ENCODE results near the gene TUBD1. TPM values are rescaled to one million over a fixed set of nuclear protein-coding genes. Genes with fewer than 3 reads are reported as not detected.
"Not testable (repeated sequence)": the region's sequence is repeated elsewhere in the genome, so short reads cannot be mapped to it uniquely, and the experiment has no call there.

Gene TUBD1
- total RNA-seq, 1 donor from 2014 or later: 22.2 TPM

GRCh38 chr17:59874376-59874775 is 18.4 kb downstream of the TUBD1 start:
- no peak for DNase-seq (ENCODE audit: low read depth, low spot score)
- Mint-ChIP-seq H3K4me1 (no peaks in the 10 kb centered on the region), H3K27me3 (ENCODE audit: low read depth) (no peaks in the 10 kb centered on the region), H3K36me3 (ENCODE audit: low read depth) (peaks cover 10% of the 10 kb centered on the region), H3K27ac (ENCODE audit: unreplicated experiment) (no peak overlapping the region), H3K4me3 (no peak overlapping the region), H3K9me3 (no peaks in the 10 kb centered on the region)
- TF ChIP-seq CTCF (conservative IDR thresholded peaks at IDR 0.05): no peak

- H3K9me3 Mint-ChIP-seq; DNase-seq (ENCODE audit: low read depth, low spot score); H3K4me1 Mint-ChIP-seq; H3K36me3 Mint-ChIP-seq (ENCODE audit: low read depth); H3K27ac Mint-ChIP-seq (ENCODE audit: unreplicated experiment); H3K4me3 Mint-ChIP-seq; H3K27me3 Mint-ChIP-seq (ENCODE audit: low read depth): not testable (repeated sequence)
Measured at GRCh38 chr17:59873414-59873813, 19.3 kb downstream of the TUBD1 start.

GRCh38 chr17:59872351-59872750 is 20.4 kb downstream of the TUBD1 start:
- DNase-seq (ENCODE audit: low read depth, low spot score): no peak
- TF ChIP-seq CTCF (conservative IDR thresholded peaks at IDR 0.05): no peak
- no peaks in the 10 kb centered on the region for H3K9me3 Mint-ChIP-seq
- peaks cover 6% of the 10 kb centered on the region for H3K36me3 Mint-ChIP-seq (ENCODE audit: low read depth)
- no peaks in the 10 kb centered on the region for H3K4me1 Mint-ChIP-seq
- H3K27me3 Mint-ChIP-seq (ENCODE audit: low read depth): no peaks in the 10 kb centered on the region
- no peak overlapping the region for H3K27ac Mint-ChIP-seq (ENCODE audit: unreplicated experiment)
- no peak overlapping the region for H3K4me3 Mint-ChIP-seq

- DNase-seq (ENCODE audit: low read depth, low spot score): no peak
- Mint-ChIP-seq H3K27me3 (ENCODE audit: low read depth) (no peaks in the 10 kb centered on the region), H3K4me1 (no peaks in the 10 kb centered on the region), H3K4me3 (no peak overlapping the region), H3K36me3 (ENCODE audit: low read depth) (peaks cover 3% of the 10 kb centered on the region), H3K27ac (ENCODE audit: unreplicated experiment) (no peak overlapping the region), H3K9me3 (no peaks in the 10 kb centered on the region)
- TF ChIP-seq CTCF (conservative IDR thresholded peaks at IDR 0.05): no peak
Measured at GRCh38 chr17:59870482-59870881, 22.3 kb downstream of the TUBD1 start.

- H3K27me3 Mint-ChIP-seq (ENCODE audit: low read depth): no peaks in the 10 kb centered on the region
- H3K9me3 Mint-ChIP-seq: no peaks in the 10 kb centered on the region
- no peak overlapping the region for H3K4me3 Mint-ChIP-seq
- TF ChIP-seq CTCF (conservative IDR thresholded peaks at IDR 0.05): no peak
- H3K27ac Mint-ChIP-seq (ENCODE audit: unreplicated experiment): no peak overlapping the region
- no peaks in the 10 kb centered on the region for H3K4me1 Mint-ChIP-seq
- no peak for DNase-seq (ENCODE audit: low read depth, low spot score)
- H3K36me3 Mint-ChIP-seq (ENCODE audit: low read depth): peaks cover 3% of the 10 kb centered on the region
Measured at GRCh38 chr17:59869941-59870218, 22.9 kb downstream of the TUBD1 start.

GRCh38 chr17:59863616-59864015 is 29.1 kb downstream of the TUBD1 start:
- no peak for DNase-seq (ENCODE audit: low read depth, low spot score)
- peaks cover 7% of the 10 kb centered on the region for H3K36me3 Mint-ChIP-seq (ENCODE audit: low read depth)
- H3K4me1 Mint-ChIP-seq: no peaks in the 10 kb centered on the region
- H3K27me3 Mint-ChIP-seq (ENCODE audit: low read depth): no peaks in the 10 kb centered on the region
- H3K27ac Mint-ChIP-seq (ENCODE audit: unreplicated experiment): no peak overlapping the region
- no peak overlapping the region for H3K4me3 Mint-ChIP-seq
- TF ChIP-seq CTCF (conservative IDR thresholded peaks at IDR 0.05): no peak
- no peaks in the 10 kb centered on the region for H3K9me3 Mint-ChIP-seq
